Epithelial cell of proximal tubule (primary cell): ENCODE measurements around the gene CACFD1. TPM values are rescaled to one million over a fixed set of nuclear protein-coding genes. Genes with fewer than 3 reads are reported as not detected.

Experiments
- DNase-seq: peaks from one replicate; pipeline ENCODE4 v3.0.0-alpha.2; 2011; ENCODE audit warnings: low read depth
- H3K4me3 ChIP-seq: 2 replicates; pipeline ENCODE4 v1.5.1; 2011; ENCODE audit warnings: low read depth, mild to moderate bottlenecking, low read length
- CTCF ChIP-seq: conservative IDR thresholded peaks from 2 replicates; pipeline ENCODE4 v1.5.1; 2012; ENCODE audit warnings: low read depth, mild to moderate bottlenecking, low read length
- total RNA-seq: library from RNA; depleted of rRNA; stranded (reverse); fragments of >200 nt; gene quantifications from 2 replicates; pipeline ENCODE4 v1.2.3, GENCODE V29; 2015

CACFD1 gene
- total RNA-seq, 1 donor from 2014 or later: 11.0 TPM

GRCh38 chr9:133494636-133495326, 35.0 kb downstream of the CACFD1 start:
- no peak for TF ChIP-seq CTCF
- DNase-seq: no peak
- H3K4me3 ChIP-seq: no peak overlapping the region

GRCh38 chr9:133495327-133496293, 35.8 kb downstream of the CACFD1 start:
- H3K4me3 ChIP-seq: no peak overlapping the region
- no peak for DNase-seq
- no peak for TF ChIP-seq CTCF

- DNase-seq: no peak
- H3K4me3 ChIP-seq: no peak overlapping the region
- TF ChIP-seq CTCF: no peak
These were observed 37.4 kb downstream of the CACFD1 start for GRCh38 chr9:133496861-133497842.

GRCh38 chr9:133499132-133499891, 39.5 kb downstream of the CACFD1 start:
- no peak overlapping the region for H3K4me3 ChIP-seq
- no peak for TF ChIP-seq CTCF
- DNase-seq: no peak

GRCh38 chr9:133499892-133500270, 40.1 kb downstream of the CACFD1 start:
- no peak for DNase-seq
- TF ChIP-seq CTCF: no peak
- no peak overlapping the region for H3K4me3 ChIP-seq

GRCh38 chr9:133502112-133502511, 42.3 kb downstream of the CACFD1 start:
- DNase-seq: no peak
- no peak for TF ChIP-seq CTCF
- no peak overlapping the region for H3K4me3 ChIP-seq
